HuH-7 (cell line): Measurements from ENCODE around the gene DAGLB.
"Not testable (repeated sequence)": the region's sequence is repeated elsewhere in the genome, so short reads cannot be mapped to it uniquely, and the experiment has no call there.

ENCODE experiments used
- DNase-seq: peaks from one replicate; pipeline ENCODE4 v3.0.0; 2011; ENCODE audit warnings: low spot score

The DAGLB gene

GRCh38 chr7:6460990-6461584, 13.3 kb upstream of the DAGLB start:
- no peak for DNase-seq

GRCh38 chr7:6460303-6460702, 12.5 kb upstream of the DAGLB start:
- DNase-seq: no peak

- not testable (repeated sequence) for DNase-seq
Measured at GRCh38 chr7:6458676-6459075, 10.9 kb upstream of the DAGLB start.

- no peak for DNase-seq
Measured at GRCh38 chr7:6453734-6454133, 6.0 kb upstream of the DAGLB start.

- no peak for DNase-seq
Measured at GRCh38 chr7:6451224-6451705, 3.5 kb upstream of the DAGLB start.

GRCh38 chr7:6450591-6450990, 2.8 kb upstream of the DAGLB start:
- not testable (repeated sequence) for DNase-seq

GRCh38 chr7:6449884-6450283, 2.1 kb upstream of the DAGLB start:
- DNase-seq: not testable (repeated sequence)

- no peak for DNase-seq
Measured at GRCh38 chr7:6448943-6449543, 1.3 kb upstream of the DAGLB start.

- DNase-seq: peak; percentile 40
Measured at GRCh38 chr7:6446838-6447580, 745 bp downstream of the DAGLB start.

- no peak for DNase-seq
Measured at GRCh38 chr7:6444516-6445269, 3.1 kb downstream of the DAGLB start.

GRCh38 chr7:6443372-6443941, 4.3 kb downstream of the DAGLB start:
- DNase-seq: no peak

- DNase-seq: no peak
Measured at GRCh38 chr7:6442114-6442513, 5.6 kb downstream of the DAGLB start.

- no peak for DNase-seq
Measured at GRCh38 chr7:6440381-6440780, 7.4 kb downstream of the DAGLB start.

GRCh38 chr7:6438427-6438826, 9.3 kb downstream of the DAGLB start:
- DNase-seq: no peak

- DNase-seq: no peak
Measured at GRCh38 chr7:6437251-6437650, 10.5 kb downstream of the DAGLB start.

- DNase-seq: no peak
Measured at GRCh38 chr7:6436385-6436685, 11.4 kb downstream of the DAGLB start.

GRCh38 chr7:6435486-6436384, 12.0 kb downstream of the DAGLB start:
- peak; percentile 93 for DNase-seq

- no peak for DNase-seq
Measured at GRCh38 chr7:6433784-6434615, 13.8 kb downstream of the DAGLB start.

GRCh38 chr7:6432781-6433180, 15.0 kb downstream of the DAGLB start:
- DNase-seq: no peak

GRCh38 chr7:6430974-6431373, 16.8 kb downstream of the DAGLB start:
- DNase-seq: no peak
